MM.1S (cell line): Measurements from ENCODE around the gene RPL9.
"Not testable (repeated sequence)": the region's sequence is repeated elsewhere in the genome, so short reads cannot be mapped to it uniquely, and the experiment has no call there.

Source experiments
- DNase-seq: peaks from one replicate; pipeline ENCODE4 v3.0.0-alpha.2; 2015
- H2AFZ ChIP-seq: fragments of 300-600 bp; sonication (generic); 2 replicates; pipeline ENCODE4 v1.6.0; 2016; ENCODE audit warnings: antibody characterized with exemption, low read length
- H3F3A ChIP-seq: fragments of 300-600 bp; sonication (generic); 2 replicates; pipeline ENCODE4 v1.6.1; 2016; ENCODE audit warnings: mild to moderate bottlenecking, antibody characterized with exemption, low read length, moderate library complexity, mixed read lengths; ENCODE audit not compliant: insufficient read depth
- H3K27ac ChIP-seq: fragments of 300-600 bp; sonication (generic); 2 replicates; pipeline ENCODE4 v1.5.1; 2016; ENCODE audit warnings: mild to moderate bottlenecking, low read length
- H3K27me3 ChIP-seq: fragments of 300-600 bp; sonication (generic); replicated peaks from 2 replicates; pipeline ENCODE4 v1.6.0; 2016; ENCODE audit warnings: low read length; ENCODE audit not compliant: insufficient read depth
- H3K36me3 ChIP-seq: fragments of 300-600 bp; sonication (generic); replicated peaks from 2 replicates; pipeline ENCODE4 v1.6.1; 2016; ENCODE audit warnings: mild to moderate bottlenecking, low read length, mixed read lengths; ENCODE audit not compliant: insufficient read depth
- H3K4me1 ChIP-seq: fragments of 300-600 bp; sonication (generic); 2 replicates; pipeline ENCODE4 v1.6.1; 2016; ENCODE audit warnings: low read length, mixed read lengths
- H3K4me2 ChIP-seq: fragments of 300-600 bp; sonication (generic); 2 replicates; pipeline ENCODE4 v1.6.0; 2016; ENCODE audit warnings: low read depth, low read length
- H3K4me3 ChIP-seq: fragments of 300-600 bp; sonication (generic); 2 replicates; pipeline ENCODE4 v1.5.1; 2016; ENCODE audit warnings: low read length, mixed read lengths
- H3K79me2 ChIP-seq: fragments of 300-600 bp; sonication (generic); 2 replicates; pipeline ENCODE4 v1.6.1; 2016; ENCODE audit warnings: mixed run types, low read length, mixed read lengths
- H3K9ac ChIP-seq: fragments of 300-600 bp; sonication (generic); 2 replicates; pipeline ENCODE4 v1.6.1; 2016; ENCODE audit warnings: low read length, mixed read lengths
- H3K9me2 ChIP-seq: fragments of 300-600 bp; sonication (generic); replicated peaks from 2 replicates; pipeline ENCODE4 v1.6.1; 2016; ENCODE audit warnings: mild to moderate bottlenecking, low read length, mixed read lengths; ENCODE audit not compliant: insufficient read depth
- H3K9me3 ChIP-seq: fragments of 300-600 bp; sonication (generic); replicated peaks from 2 replicates; pipeline ENCODE4 v1.6.1; 2016; ENCODE audit warnings: mild to moderate bottlenecking, low read length, mixed read lengths; ENCODE audit not compliant: insufficient read depth
- H4K20me1 ChIP-seq: fragments of 300-600 bp; sonication (generic); 2 replicates; pipeline ENCODE4 v1.6.1; 2016; ENCODE audit warnings: mild to moderate bottlenecking, low read length, moderate library complexity, mixed read lengths; ENCODE audit not compliant: insufficient read depth
- EZH2 ChIP-seq: fragments of 300-600 bp; sonication (generic); optimal IDR thresholded peaks from 2 replicates; pipeline ENCODE3; 2017; ENCODE audit warnings: low read depth, mild to moderate bottlenecking, antibody characterized with exemption, low read length, mixed read lengths
- EZH2phosphoT487 ChIP-seq: fragments of 300-600 bp; sonication (generic); IDR thresholded peaks from 2 replicates; pipeline ENCODE4 v1.6.1; 2018; ENCODE audit warnings: antibody characterized with exemption, low read length
- TF ChIP-seq, protein P1 (sequence below): fragments of 300-600 bp; sonication (generic); IDR thresholded peaks from 2 replicates; pipeline ENCODE4 v1.5.1; 2016; ENCODE audit warnings: antibody characterized with exemption, low read length, mixed read lengths

The RPL9 gene

DNA sequence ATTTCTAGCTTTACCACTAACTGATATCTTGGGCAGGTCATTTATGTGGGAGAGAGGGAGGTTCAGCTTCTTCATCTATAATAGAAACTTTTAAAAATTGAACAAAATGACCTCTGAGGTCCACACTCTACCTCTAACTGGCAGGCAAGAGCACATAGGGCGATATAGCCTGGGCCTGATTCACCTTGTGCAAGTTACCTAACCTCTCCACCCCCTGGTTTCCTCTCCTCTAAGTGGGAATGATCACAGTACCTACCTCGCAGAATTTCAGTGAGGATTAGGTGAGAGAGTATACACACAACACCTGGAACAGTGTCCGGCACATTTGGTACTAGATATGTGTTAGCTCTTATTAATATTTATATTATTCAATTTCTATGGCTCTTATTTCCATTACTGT is 36.5 kb downstream of the RPL9 start:
- no peak for TF ChIP-seq EZH2
- TF ChIP-seq, protein P1, sequence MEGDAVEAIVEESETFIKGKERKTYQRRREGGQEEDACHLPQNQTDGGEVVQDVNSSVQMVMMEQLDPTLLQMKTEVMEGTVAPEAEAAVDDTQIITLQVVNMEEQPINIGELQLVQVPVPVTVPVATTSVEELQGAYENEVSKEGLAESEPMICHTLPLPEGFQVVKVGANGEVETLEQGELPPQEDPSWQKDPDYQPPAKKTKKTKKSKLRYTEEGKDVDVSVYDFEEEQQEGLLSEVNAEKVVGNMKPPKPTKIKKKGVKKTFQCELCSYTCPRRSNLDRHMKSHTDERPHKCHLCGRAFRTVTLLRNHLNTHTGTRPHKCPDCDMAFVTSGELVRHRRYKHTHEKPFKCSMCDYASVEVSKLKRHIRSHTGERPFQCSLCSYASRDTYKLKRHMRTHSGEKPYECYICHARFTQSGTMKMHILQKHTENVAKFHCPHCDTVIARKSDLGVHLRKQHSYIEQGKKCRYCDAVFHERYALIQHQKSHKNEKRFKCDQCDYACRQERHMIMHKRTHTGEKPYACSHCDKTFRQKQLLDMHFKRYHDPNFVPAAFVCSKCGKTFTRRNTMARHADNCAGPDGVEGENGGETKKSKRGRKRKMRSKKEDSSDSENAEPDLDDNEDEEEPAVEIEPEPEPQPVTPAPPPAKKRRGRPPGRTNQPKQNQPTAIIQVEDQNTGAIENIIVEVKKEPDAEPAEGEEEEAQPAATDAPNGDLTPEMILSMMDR, result no peak
- TF ChIP-seq EZH2phosphoT487, result no peak
- no peak overlapping the region for H3K4me2 ChIP-seq
- H3K27ac ChIP-seq, result no peak overlapping the region
- no peak overlapping the region for H3K4me3 ChIP-seq
- H3K79me2 ChIP-seq, result no peaks in the 10 kb centered on the region
- no peaks in the 10 kb centered on the region for H3K9me3 ChIP-seq
- H3K9ac ChIP-seq, result no peak overlapping the region
- H3K9me2 ChIP-seq, result no peaks in the 10 kb centered on the region
- no peaks in the 10 kb centered on the region for H4K20me1 ChIP-seq
- H2AFZ ChIP-seq, result no peak overlapping the region
- no peak for DNase-seq
- H3K36me3 ChIP-seq, result no peaks in the 10 kb centered on the region
- no peaks in the 10 kb centered on the region for H3F3A ChIP-seq
- H3K4me1 ChIP-seq, result no peaks in the 10 kb centered on the region
- H3K27me3 ChIP-seq, result no peaks in the 10 kb centered on the region

DNA sequence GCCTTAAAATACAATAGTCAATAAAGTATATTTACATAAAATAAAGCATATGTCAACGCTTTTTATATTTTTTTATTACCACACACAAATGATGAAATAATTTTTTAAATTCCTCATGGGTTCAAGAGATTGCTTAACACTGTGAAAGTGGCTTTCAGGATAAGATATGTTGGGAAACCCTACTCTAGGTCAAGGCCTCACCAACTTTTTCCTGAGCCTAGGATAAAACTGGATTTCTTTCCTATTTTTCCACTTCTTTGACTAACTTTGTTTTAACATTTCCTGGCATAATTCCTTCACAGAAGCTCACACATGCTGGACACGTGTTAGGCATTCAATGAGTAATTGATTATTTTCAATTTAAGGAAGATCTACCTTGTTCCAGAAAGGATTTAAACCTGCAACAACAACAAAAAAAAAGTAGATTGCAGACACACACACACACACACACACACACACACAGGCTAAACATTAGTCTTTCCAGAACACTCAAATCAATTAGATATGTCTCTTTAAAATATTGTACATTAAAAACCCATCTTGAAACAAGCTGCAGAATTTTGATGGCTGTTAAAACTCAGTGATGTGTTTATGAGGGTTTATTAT is 42.9 kb downstream of the RPL9 start:
- Histone ChIP-seq H3K9me3 (no peaks in the 10 kb centered on the region), H3K27ac (no peak overlapping the region), H4K20me1 (no peaks in the 10 kb centered on the region), H3K4me3 (no peak overlapping the region), H3K4me1 (no peaks in the 10 kb centered on the region), H3K27me3 (no peaks in the 10 kb centered on the region), H3K9ac (no peak overlapping the region), H3K4me2 (no peak overlapping the region), H3K36me3 (no peaks in the 10 kb centered on the region), H3F3A (no peaks in the 10 kb centered on the region), H2AFZ (no peak overlapping the region), H3K79me2 (no peaks in the 10 kb centered on the region), H3K9me2 (no peaks in the 10 kb centered on the region)
- DNase-seq, result no peak
- TF ChIP-seq EZH2 (no peak), EZH2phosphoT487 (no peak)
- TF ChIP-seq, protein P1, result no peak

DNA sequence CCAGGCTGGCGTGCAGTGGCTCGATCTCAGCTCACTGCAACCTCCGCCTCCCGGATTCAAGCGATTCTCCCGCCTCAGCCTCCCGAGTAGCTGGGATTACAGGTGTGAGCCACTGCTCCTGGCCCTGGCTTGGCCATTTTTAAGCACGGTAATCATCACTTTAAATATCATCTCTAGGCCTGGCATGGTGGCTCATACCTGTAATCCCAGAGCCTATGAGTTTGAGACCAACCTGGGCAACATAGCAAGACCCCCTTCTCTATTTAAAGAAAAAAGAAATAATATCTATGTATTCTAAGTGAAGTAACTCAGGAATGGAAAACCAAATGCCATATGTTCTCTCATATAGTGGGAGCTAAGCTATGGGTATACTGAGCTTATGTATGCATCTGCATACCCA is 47.2 kb downstream of the RPL9 start:
- H3K9me3 ChIP-seq, H3F3A ChIP-seq, H3K4me3 ChIP-seq, H3K36me3 ChIP-seq, H3K79me2 ChIP-seq, H4K20me1 ChIP-seq, DNase-seq, H3K9ac ChIP-seq, H3K27me3 ChIP-seq, H3K27ac ChIP-seq, H3K4me2 ChIP-seq, H3K4me1 ChIP-seq, H2AFZ ChIP-seq, H3K9me2 ChIP-seq: not testable (repeated sequence)

DNA sequence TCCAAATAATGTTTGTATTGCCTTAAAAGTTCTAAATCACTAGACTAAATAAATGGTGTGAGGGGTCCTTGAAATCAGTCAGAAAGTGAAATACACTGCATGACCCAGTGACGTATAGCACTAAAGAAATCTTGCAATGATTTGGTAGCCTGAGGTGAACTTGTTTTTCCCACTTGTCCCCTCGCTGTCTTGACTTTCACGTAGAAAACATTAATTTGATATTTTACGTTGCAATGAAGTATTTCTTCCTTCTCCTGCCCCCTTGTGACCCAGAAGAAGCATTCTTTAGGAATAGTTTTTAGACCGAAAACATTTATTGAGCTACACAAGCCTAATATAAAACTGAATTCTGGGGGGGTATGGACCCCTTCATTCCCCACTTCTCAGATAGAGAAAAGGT is 48.3 kb downstream of the RPL9 start:
- Histone ChIP-seq H3K9me3 (no peaks in the 10 kb centered on the region), H3K4me3 (no peak overlapping the region), H3K9ac (no peak overlapping the region), H3K79me2 (no peaks in the 10 kb centered on the region), H3K4me2 (no peak overlapping the region), H2AFZ (no peak overlapping the region), H3K27ac (no peak overlapping the region), H3K9me2 (no peaks in the 10 kb centered on the region), H3F3A (no peaks in the 10 kb centered on the region), H3K36me3 (no peaks in the 10 kb centered on the region), H3K27me3 (no peaks in the 10 kb centered on the region), H3K4me1 (no peaks in the 10 kb centered on the region), H4K20me1 (no peaks in the 10 kb centered on the region)
- no peak for DNase-seq
- TF ChIP-seq, protein P1, result no peak
- no peak for TF ChIP-seq EZH2
- TF ChIP-seq EZH2phosphoT487, result no peak
